GM21528 (cell line): ENCODE data around the gene DIDO1.
"Not testable (repeated sequence)": the region's sequence is repeated elsewhere in the genome, so short reads cannot be mapped to it uniquely, and the experiment has no call there.

Experiments used
- ATAC-seq: cut with Tn5 transposase; IDR thresholded peaks from one replicate; pipeline ENCODE4 v1.9.1; 2021; ENCODE audit warnings: mild to moderate bottlenecking, moderate library complexity; ENCODE audit not compliant: unreplicated experiment, low FRiP score

DIDO1 gene

GRCh38 chr20:62860924-62861691 lies 65.2 kb downstream of the DIDO1 start:
- ATAC-seq = peak; percentile 35

- ATAC-seq = no peak
Observed at GRCh38 chr20:62860391-62860923, 65.8 kb downstream of the DIDO1 start.

- ATAC-seq = no peak
Observed at GRCh38 chr20:62859721-62860120, 66.6 kb downstream of the DIDO1 start.

- no peak for ATAC-seq
Observed at GRCh38 chr20:62858058-62858830, 68.1 kb downstream of the DIDO1 start.

- no peak for ATAC-seq
Observed at GRCh38 chr20:62856931-62857619, 69.2 kb downstream of the DIDO1 start.

- no peak for ATAC-seq
Observed at GRCh38 chr20:62855120-62855519, 71.2 kb downstream of the DIDO1 start.

GRCh38 chr20:62854121-62854520 lies 72.2 kb downstream of the DIDO1 start:
- ATAC-seq = no peak

GRCh38 chr20:62853304-62853703 lies 73.0 kb downstream of the DIDO1 start:
- ATAC-seq = not testable (repeated sequence)

- ATAC-seq = no peak
Observed at GRCh38 chr20:62852841-62853240, 73.5 kb downstream of the DIDO1 start.

GRCh38 chr20:62852196-62852595 lies 74.1 kb downstream of the DIDO1 start:
- no peak for ATAC-seq

GRCh38 chr20:62850333-62850974 lies 75.9 kb downstream of the DIDO1 start:
- no peak for ATAC-seq

GRCh38 chr20:62849431-62849830 lies 76.9 kb downstream of the DIDO1 start:
- no peak for ATAC-seq

GRCh38 chr20:62848917-62849316 lies 77.4 kb downstream of the DIDO1 start:
- not testable (repeated sequence) for ATAC-seq

GRCh38 chr20:62846166-62846890 lies 80.0 kb downstream of the DIDO1 start:
- no peak for ATAC-seq

GRCh38 chr20:62845416-62846160 lies 80.7 kb downstream of the DIDO1 start:
- no peak for ATAC-seq

GRCh38 chr20:62844182-62844581 lies 82.1 kb downstream of the DIDO1 start:
- no peak for ATAC-seq

GRCh38 chr20:62843656-62844055 lies 82.6 kb downstream of the DIDO1 start:
- no peak for ATAC-seq

GRCh38 chr20:62841705-62842212 lies 84.5 kb downstream of the DIDO1 start:
- ATAC-seq = no peak
